CD4-positive, alpha-beta T cell treated with Interferon gamma for 1 hour (primary cell): ENCODE results near the gene CPNE6.
"Not testable (repeated sequence)": the region's sequence is repeated elsewhere in the genome, so short reads cannot be mapped to it uniquely, and the experiment has no call there.

ENCODE experiments used
- DNase-seq: peaks from one replicate; pipeline ENCODE4 v3.0.0-alpha.2; 2020

CPNE6 gene

DNA sequence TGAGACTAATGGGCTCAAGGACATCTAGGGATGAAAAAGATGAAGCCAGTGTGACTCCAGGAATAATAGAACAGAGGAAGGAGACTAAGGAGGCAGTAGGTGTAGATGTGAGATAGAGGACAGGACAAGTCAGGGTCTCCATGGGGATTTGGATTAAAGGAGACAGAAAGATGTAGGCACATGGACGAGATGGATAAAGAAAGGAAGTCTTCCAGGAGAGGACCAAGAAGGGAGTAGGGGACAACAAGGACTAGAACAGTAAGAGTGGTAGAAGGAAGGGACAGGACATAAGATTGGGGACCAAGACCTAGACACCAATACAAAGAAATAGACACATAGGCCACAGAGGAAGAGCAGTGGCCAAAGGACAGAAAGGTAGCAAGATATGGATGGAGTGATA, 15.6 kb downstream of the CPNE6 start:
- no peak for DNase-seq

DNA sequence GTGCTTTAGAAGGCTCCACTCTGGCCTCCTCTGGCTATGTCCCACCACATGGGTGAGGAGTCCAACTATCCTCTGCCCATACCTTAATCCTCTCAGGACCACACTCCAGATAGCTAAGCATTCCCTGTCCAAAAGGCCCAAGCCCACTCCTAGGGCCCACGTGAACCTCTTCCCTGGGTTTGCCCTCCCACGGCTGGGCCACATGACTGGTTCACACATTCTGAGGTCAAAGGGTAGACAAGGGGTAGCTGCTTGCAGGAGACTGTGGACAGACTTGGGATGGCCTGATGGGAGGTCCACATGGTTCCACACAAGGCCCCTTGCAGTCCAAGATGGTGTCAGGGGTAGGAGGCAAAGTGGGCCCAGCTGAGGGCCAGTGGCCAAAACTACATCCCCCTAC, 16.7 kb downstream of the CPNE6 start:
- DNase-seq, result no peak

- DNase-seq, result no peak
These were observed 18.5 kb downstream of the CPNE6 start for GRCh38 chr14:24089890-24090289.

DNA sequence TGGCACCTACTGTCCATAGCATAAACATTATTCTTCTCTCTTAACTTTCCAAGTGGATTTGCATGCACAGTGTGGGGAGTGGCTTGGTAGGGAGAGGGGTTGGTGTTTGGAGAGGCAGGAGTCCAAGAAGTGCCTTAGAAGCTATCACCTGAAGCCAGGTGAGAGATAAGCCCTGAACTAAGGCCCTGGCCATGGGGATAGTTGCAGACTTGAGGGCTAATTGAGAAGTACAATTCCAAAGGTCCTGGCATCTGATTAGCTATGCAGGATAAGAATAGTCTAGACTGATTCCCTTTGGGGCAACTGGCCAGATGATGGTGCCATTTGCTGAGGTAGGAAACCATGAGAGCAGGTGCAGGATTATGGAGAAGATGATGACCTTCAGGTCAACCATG, 20.7 kb downstream of the CPNE6 start:
- no peak for DNase-seq

DNA sequence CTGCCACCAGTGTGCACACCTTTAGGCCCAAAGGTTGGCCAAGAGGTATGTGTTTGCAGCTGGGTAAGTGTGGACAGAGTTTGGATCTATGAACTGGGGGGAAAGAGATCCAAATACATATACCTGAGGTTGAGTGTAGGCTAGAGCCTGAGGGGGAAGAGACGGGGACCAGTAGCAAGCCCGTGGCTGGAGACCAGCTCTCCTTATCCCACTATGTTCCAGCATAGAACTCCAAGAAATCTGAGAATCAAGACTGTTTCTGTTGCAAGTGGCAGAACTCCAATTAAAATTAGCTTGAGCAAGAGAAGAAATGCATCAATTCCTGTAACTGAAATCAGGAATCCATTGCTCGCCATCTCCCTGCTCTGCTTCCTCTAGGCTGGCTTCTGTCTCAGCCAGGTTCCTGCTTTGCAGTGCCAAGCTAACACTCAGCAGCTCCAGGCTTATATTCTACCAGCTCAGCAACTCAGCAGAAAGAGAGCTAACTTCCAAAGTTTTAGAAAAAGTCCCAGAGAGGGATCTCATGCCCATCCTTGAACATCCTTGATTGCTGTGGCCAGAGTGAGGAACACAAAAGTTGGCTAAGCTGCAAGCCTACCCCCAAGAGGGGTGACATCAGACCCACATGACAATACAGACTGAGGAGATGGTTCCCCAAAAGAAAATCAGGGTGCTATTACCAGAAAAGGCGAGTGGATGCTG, 21.3 kb downstream of the CPNE6 start:
- no peak for DNase-seq

- DNase-seq, result no peak
These were observed 22.0 kb downstream of the CPNE6 start for GRCh38 chr14:24093207-24093900.

DNA sequence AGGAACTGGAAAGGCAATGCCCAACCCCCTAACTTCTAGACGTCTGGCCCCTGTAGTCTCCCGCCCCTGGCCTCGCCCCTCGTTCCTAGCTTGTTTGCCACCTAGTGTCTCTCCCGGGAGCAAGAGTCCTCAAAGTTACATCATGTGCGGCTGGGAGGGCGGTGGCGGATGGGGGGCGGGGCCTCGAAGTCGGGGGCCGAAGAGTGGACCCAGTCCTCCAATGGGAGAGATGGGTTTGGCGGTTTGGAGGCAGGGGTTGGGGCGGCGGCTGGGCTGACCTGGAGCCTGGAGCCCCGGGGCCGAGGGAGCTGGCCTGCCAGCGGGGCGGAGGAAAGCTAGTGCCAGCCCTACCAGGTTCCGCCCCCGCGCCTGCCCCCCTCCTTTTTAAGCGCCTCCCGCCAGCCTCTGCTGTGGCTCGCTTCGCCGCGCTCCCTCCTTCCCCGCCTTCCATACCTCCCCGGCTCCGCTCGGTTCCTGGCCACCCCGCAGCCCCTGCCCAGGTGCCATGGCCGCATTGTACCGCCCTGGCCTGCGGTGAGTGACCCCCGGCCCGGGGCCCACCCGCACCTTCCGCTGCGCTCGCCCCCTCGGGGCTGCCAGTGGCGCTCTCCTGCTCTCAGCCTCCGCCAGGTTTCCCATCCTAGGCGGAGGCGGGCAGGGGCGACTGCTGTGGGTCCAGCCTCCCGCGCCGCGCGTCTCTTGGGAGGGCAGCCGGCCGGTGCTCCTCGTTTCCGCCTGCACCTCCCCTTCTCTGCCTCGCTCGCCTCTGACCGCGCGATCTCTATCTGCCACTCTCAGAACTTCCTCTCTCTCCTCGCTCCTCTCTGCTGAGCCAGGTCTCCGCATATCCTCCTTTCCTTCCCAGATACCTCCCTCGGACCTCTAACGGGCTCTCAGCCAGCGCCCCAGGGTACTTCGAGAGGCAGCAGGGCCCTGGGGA, 22.8 kb downstream of the CPNE6 start, which contains the start of gene PCK2:
PCK2 (plus strand) TSS at position 411 of the 940 bp plus-strand sequence; CDS start at position 506, 95 bp downstream.
- DNase-seq, result peak; percentile 84

DNA sequence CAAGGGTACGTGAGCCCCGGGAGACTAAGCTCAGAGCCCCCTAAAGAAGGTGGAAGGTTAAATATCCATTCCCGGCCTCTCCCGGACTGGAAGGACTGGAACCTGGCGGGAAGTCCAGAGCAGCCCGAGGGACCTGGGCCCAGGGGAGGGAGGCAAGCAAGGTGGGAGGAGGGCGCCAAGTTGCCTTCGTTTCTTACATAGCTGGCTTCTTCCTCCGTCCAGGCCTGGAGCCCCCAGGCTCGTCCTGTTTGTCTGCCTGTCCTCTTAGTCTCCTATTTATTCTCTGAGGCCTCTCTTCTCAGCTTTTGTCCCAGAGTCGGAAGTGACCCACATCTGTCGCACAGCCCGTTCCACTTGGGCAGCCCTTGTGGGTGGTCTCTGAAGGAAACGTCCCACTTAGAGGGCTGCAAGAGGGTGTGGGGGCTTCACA, 23.5 kb downstream of the CPNE6 start:
- no peak for DNase-seq

GRCh38 chr14:24095271-24096068, 24.1 kb downstream of the CPNE6 start:
- peak; percentile 57 for DNase-seq

- no peak for DNase-seq
These were observed 25.3 kb downstream of the CPNE6 start for GRCh38 chr14:24096545-24097181.

DNA sequence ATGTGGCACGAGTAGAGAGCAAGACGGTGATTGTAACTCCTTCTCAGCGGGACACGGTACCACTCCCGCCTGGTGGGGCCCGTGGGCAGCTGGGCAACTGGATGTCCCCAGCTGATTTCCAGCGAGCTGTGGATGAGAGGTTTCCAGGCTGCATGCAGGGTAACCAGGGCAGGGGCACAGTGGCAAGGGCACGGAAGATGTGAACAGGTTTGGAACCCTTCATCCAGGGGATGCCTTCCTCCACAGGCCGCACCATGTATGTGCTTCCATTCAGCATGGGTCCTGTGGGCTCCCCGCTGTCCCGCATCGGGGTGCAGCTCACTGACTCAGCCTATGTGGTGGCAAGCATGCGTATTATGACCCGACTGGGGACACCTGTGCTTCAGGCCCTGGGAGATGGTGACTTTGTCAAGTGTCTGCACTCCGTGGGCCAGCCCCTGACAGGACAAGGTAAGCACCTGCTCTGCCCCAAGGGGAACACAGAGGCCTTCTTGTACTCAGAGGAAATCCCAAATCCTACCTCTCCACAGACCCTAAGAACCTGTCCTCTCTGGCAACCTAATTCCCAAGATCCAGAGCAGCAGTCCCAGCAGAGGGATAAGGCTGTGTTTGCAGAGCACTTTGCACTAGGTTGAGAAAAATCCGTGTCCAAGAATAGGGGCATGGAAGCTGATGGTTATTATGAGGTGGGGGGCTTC, 27.0 kb downstream of the CPNE6 start:
- no peak for DNase-seq

GRCh38 chr14:24098927-24099813, 27.8 kb downstream of the CPNE6 start:
- DNase-seq, result no peak

- no peak for DNase-seq
These were observed 29.0 kb downstream of the CPNE6 start for GRCh38 chr14:24100197-24100981.

- DNase-seq, result no peak
These were observed 29.7 kb downstream of the CPNE6 start for GRCh38 chr14:24100982-24101494.

DNA sequence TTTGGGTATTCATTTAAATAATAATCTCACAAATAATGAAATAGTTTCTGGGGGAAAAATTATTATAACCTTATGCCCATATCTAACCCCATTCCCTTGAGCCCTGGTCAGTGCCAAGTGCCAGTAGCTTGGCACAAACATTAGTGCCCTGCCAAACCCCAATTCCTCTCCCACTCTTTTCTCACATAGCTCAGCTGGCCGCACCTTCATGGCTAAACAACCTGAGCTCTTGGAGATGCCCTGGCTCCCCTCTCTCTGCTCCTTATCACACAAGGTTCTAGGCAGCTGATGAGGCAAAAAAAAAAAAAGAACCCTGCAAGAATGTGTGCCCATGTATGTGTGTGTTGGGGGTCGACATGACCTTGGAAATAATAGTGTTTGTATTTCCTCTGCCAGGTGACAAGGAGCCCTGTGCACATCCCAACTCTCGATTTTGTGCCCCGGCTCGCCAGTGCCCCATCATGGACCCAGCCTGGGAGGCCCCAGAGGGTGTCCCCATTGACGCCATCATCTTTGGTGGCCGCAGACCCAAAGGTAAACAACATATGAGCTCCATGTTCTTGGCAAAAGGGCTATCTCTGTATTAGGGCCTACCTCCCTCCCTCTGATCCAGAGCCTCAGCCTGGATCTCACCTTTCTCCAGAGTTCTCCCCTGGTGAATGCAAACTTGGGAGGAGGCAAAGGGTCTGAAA, 31.1 kb downstream of the CPNE6 start:
- DNase-seq, result no peak

DNA sequence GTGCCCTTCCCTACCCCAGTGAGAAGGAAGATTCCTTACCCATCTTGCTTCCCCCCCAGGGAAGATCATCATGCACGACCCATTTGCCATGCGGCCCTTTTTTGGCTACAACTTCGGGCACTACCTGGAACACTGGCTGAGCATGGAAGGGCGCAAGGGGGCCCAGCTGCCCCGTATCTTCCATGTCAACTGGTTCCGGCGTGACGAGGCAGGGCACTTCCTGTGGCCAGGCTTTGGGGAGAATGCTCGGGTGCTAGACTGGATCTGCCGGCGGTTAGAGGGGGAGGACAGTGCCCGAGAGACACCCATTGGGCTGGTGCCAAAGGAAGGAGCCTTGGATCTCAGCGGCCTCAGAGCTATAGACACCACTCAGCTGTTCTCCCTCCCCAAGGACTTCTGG, 32.1 kb downstream of the CPNE6 start:
- no peak for DNase-seq

- DNase-seq, result not testable (repeated sequence)
These were observed 34.4 kb downstream of the CPNE6 start for GRCh38 chr14:24105609-24106239.

DNA sequence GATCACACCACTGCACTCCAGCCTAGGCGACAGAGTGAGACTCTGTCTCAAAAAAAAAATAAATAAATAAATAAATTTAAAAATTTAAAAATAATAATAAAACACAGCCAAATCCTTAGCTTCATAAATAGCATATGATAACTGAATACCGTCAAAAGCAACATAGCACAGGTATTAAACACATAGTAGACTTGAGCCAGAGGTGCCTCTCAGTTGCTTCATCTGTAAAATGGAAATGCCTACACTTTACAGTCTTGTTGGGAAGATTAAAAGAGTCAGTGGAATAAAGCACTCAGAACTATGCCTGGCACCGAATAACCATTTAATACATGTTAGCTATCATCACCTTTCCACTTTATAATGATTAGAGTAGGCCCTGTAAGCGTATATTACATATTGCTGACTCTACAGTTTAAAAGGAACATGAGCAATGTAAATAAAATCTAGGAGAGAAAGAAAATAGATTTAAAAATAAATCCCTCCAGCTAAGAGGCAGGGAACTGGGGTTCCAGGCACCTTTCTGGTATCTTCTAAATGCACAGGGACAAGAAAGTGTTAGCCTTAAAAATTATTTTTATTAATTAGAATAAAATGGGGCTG, 35.4 kb downstream of the CPNE6 start:
- DNase-seq, result no peak
